ENCODE results near the gene PPP2R2B.

PPP2R2B gene

GRCh38 chr5:146653560-146653959 is 225.0 kb downstream of the PPP2R2B start:
- TF ChIP-seq CTCF (conservative IDR thresholded peaks at IDR 0.05) = no peak
- H3K27ac ChIP-seq = no peak overlapping the region

GRCh38 chr5:146652547-146652946 is 226.0 kb downstream of the PPP2R2B start:
- H3K27ac ChIP-seq = no peak overlapping the region

GRCh38 chr5:146647656-146648199 is 230.8 kb downstream of the PPP2R2B start:
- no peak overlapping the region for H3K27ac ChIP-seq
- no peak for TF ChIP-seq CTCF (conservative IDR thresholded peaks at IDR 0.05)

More at GRCh38 chr5:146652547-146652946, 226.0 kb downstream of the PPP2R2B start:
- no peak for TF ChIP-seq CTCF (conservative IDR thresholded peaks at IDR 0.05)

- TF ChIP-seq CTCF (conservative IDR thresholded peaks at IDR 0.05) = no peak
- H3K27ac ChIP-seq = no peak overlapping the region
Measured at GRCh38 chr5:146646441-146646840, 232.1 kb downstream of the PPP2R2B start.

DNA sequence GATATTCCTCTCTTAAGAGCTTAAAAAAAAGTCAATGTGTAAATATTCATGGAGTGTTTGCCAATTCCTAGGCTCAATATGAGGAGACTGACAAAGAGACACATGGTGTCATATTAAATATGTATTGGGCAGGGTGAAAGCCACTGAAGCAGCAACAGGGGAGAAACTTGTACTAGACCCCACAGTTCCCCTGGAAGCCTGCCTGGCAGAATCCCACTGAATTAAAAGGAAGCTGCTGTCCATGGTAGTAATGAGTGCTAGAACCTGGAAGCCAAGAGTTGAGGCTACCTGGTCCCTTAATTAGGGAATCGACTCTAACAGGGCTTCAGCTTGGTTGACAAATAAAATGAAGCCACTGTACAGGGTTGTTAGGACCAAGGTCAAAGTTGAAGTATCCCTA is 233.2 kb downstream of the PPP2R2B start:
- TF ChIP-seq CTCF (conservative IDR thresholded peaks at IDR 0.05) = no peak
- H3K27ac ChIP-seq = no peak overlapping the region

GRCh38 chr5:146644831-146645230 is 233.7 kb downstream of the PPP2R2B start:
- TF ChIP-seq CTCF (conservative IDR thresholded peaks at IDR 0.05) = no peak
- no peak overlapping the region for H3K27ac ChIP-seq

- H3K27ac ChIP-seq = no peak overlapping the region
- TF ChIP-seq CTCF (conservative IDR thresholded peaks at IDR 0.05) = no peak
Measured at GRCh38 chr5:146643776-146644175, 234.8 kb downstream of the PPP2R2B start.

All from VCaP (cell line).